Neural progenitor cell (in vitro differentiated cells): ENCODE data around the gene ZFP1. TPM values are rescaled to one million over a fixed set of nuclear protein-coding genes. Genes with fewer than 3 reads are reported as not detected.

Experiments used
- DNase-seq: peaks from one replicate; pipeline ENCODE4 v3.0.0-alpha.2; 2016; ENCODE audit warnings: low spot score
- H2AFZ ChIP-seq: fragments of 200-600 bp; sonication (generic); replicated peaks from 2 replicates; pipeline ENCODE4 v1.6.1; 2016; ENCODE audit warnings: antibody characterized with exemption
- H3F3A ChIP-seq: fragments of 200-600 bp; sonication (generic); 2 replicates; pipeline ENCODE4 v1.6.1; 2016; ENCODE audit warnings: antibody characterized with exemption, low read depth
- H3K27ac ChIP-seq: fragments of 200-600 bp; sonication (generic); 2 replicates; pipeline ENCODE4 v1.5.1; 2016; ENCODE audit warnings: mild to moderate bottlenecking
- H3K27me3 ChIP-seq: fragments of 200-600 bp; sonication (generic); 2 replicates; pipeline ENCODE4 v1.6.1; 2016; ENCODE audit warnings: mild to moderate bottlenecking, moderate library complexity
- H3K36me3 ChIP-seq: fragments of 200-600 bp; sonication (generic); 2 replicates; pipeline ENCODE4 v1.5.1; 2016
- H3K4me1 ChIP-seq: fragments of 200-600 bp; sonication (generic); 2 replicates; pipeline ENCODE4 v1.6.1; 2016; ENCODE audit warnings: mixed run types
- H3K4me2 ChIP-seq: fragments of 200-600 bp; sonication (generic); 2 replicates; pipeline ENCODE4 v1.6.1; 2016
- H3K4me3 ChIP-seq: fragments of 200-600 bp; sonication (generic); 2 replicates; pipeline ENCODE4 v1.5.1; 2016
- H3K79me2 ChIP-seq: fragments of 200-600 bp; sonication (generic); 2 replicates; pipeline ENCODE4 v1.6.1; 2016; ENCODE audit warnings: low read depth
- H3K9ac ChIP-seq: fragments of 200-600 bp; sonication (generic); 2 replicates; pipeline ENCODE4 v1.6.1; 2016
- H3K9me3 ChIP-seq: fragments of 200-600 bp; sonication (generic); 2 replicates; pipeline ENCODE4 v1.5.1; 2016; ENCODE audit warnings: low read depth
- H4K20me1 ChIP-seq: fragments of 200-600 bp; sonication (generic); 2 replicates; pipeline ENCODE4 v1.6.1; 2016; ENCODE audit warnings: low read depth
- H3K27ac Mint-ChIP-seq: 3 replicates; pipeline ENCODE4 v1.8.0; 2021; ENCODE audit warnings: mixed read lengths
- H3K27me3 Mint-ChIP-seq: 2 replicates; pipeline ENCODE4 v1.8.0; 2022; ENCODE audit warnings: low read depth, mild to moderate bottlenecking, inconsistent platforms, moderate library complexity, mixed read lengths; ENCODE audit not compliant: insufficient read depth
- H3K36me3 Mint-ChIP-seq: 3 replicates; pipeline ENCODE4 v1.8.0; 2021; ENCODE audit warnings: mixed read lengths
- H3K4me1 Mint-ChIP-seq: 3 replicates; pipeline ENCODE4 v1.8.0; 2021; ENCODE audit warnings: mixed read lengths
- H3K4me3 Mint-ChIP-seq: 3 replicates; pipeline ENCODE4 v1.8.0; 2021; ENCODE audit warnings: mild to moderate bottlenecking, moderate library complexity, mixed read lengths
- H3K9me3 Mint-ChIP-seq: 3 replicates; pipeline ENCODE4 v1.8.0; 2020; ENCODE audit warnings: mixed read lengths
- EZH2 ChIP-seq: fragments of 200-600 bp; sonication (generic); IDR thresholded peaks from 2 replicates; pipeline ENCODE4 v1.6.1; 2017; ENCODE audit warnings: antibody characterized with exemption, mild to moderate bottlenecking, moderate library complexity
- EZH2phosphoT487 ChIP-seq: fragments of 200-600 bp; sonication (generic); IDR thresholded peaks from 2 replicates; pipeline ENCODE4 v1.6.1; 2017; ENCODE audit warnings: antibody characterized with exemption
- total RNA-seq: library from RNA; depleted of rRNA; stranded (reverse); fragments of >200 nt; gene quantifications from 2 replicates; pipeline ENCODE4 v1.2.3, GENCODE V29; 2015; ENCODE audit warnings: low replicate concordance
- TF ChIP-seq, protein P1 (sequence below): fragments of 200-600 bp; sonication (generic); IDR thresholded peaks from 2 replicates; pipeline ENCODE4 v1.5.1; 2017; ENCODE audit warnings: antibody characterized with exemption, mild to moderate bottlenecking

The ZFP1 gene
- 26.2 and 35.4 TPM in 2 replicates for total RNA-seq

DNA sequence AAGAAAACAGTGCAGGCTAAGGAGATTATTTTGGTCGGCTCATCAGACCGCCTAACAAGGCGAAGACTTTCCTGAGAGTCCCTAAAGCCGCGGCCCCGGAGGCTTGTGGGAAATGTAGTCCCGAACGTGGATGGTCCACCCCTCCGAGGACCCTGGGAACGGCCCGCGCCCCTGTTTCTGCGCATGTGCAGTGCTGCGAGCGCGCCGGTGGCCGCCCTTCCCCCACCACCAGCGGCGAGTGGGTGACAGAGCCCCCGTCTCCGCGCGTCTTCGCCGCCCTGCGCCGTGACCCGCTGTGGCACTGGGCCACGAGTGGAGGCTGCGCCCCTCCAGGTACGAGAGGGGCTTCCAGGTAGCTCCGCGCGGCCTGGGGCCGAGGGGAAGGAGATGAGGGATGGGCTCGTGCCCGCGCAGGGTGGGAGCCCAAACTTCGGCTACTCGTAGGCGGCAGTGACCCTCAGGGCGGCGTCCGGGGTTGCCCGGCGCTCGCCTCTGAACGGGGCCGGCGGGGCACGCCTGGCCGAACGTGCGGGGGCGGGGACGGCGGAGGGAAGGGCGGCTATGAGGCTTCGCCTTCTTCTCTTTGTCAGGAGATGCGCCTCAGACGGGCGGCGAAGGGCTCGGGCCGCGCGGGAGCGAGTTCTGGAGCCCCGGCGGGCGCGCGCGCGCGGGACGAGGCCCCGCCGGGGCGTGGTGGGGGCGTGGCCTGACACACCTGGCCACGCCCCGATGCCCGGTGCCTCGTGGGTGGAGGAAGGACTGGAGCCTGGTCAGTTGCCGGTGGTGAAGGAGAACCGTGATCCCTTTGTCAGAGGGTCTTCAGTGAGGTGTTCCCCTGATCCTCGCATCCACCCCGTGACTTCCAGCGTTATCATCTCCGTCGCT, at the start of gene ZFP1:
ZFP1 (plus strand) TSS at position 214 of the 885 bp plus-strand sequence. CDS start 4,428 bp downstream, outside the sequence.
- no peak within 1 kb of the TSS for H3K27ac Mint-ChIP-seq

DNA sequence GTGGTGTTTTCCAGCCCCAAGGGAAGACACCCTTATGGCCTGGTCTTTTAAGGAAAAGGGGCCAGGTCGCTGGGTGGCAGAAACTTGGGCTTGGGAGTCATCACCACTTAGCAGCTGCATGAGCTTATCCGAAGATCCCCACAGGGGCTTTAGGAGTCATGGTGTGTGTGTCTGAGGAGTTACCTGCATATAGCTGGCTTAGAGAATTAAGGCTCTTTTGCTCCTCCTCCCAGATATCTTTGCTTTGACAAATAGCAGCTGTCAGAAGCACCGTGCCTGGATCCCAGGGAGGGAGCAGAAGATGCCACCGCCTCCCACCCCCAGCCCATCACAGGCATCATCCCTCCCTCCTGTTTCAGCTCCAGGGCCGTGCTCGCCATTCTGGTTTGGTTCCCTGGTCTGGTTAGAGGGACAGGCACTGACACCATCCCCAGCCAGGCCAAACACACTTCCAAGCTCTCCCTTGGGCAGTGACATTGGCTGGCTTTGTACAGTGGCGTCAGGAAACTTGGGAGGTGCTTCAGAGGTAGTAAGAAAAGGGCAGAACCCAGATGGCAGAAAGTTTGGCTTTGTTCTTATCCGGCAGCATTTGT, 49.2 kb upstream of the ZFP1 start:
- Histone ChIP-seq H3F3A (peaks cover 4% of the 10 kb centered on the region), H3K27me3 (no peaks in the 10 kb centered on the region), H2AFZ (no peak overlapping the region), H3K9ac (no peak overlapping the region), H3K36me3 (no peaks in the 10 kb centered on the region), H3K27ac (no peak overlapping the region), H3K9me3 (no peaks in the 10 kb centered on the region), H3K4me2 (peak overlapping the region; percentile 8), H4K20me1 (peaks cover 60% of the 10 kb centered on the region), H3K79me2 (peaks cover 11% of the 10 kb centered on the region), H3K4me1 (peaks cover 21% of the 10 kb centered on the region), H3K4me3 (no peak overlapping the region)
- Mint-ChIP-seq H3K4me1 (peaks cover 20% of the 10 kb centered on the region), H3K9me3 (no peaks in the 10 kb centered on the region), H3K27ac (peak overlapping the region; percentile 60), H3K4me3 (no peak overlapping the region), H3K36me3 (peaks cover 22% of the 10 kb centered on the region), H3K27me3 (peaks cover 5% of the 10 kb centered on the region)
- TF ChIP-seq EZH2 (no peak), EZH2phosphoT487 (no peak)
- TF ChIP-seq, protein P1, sequence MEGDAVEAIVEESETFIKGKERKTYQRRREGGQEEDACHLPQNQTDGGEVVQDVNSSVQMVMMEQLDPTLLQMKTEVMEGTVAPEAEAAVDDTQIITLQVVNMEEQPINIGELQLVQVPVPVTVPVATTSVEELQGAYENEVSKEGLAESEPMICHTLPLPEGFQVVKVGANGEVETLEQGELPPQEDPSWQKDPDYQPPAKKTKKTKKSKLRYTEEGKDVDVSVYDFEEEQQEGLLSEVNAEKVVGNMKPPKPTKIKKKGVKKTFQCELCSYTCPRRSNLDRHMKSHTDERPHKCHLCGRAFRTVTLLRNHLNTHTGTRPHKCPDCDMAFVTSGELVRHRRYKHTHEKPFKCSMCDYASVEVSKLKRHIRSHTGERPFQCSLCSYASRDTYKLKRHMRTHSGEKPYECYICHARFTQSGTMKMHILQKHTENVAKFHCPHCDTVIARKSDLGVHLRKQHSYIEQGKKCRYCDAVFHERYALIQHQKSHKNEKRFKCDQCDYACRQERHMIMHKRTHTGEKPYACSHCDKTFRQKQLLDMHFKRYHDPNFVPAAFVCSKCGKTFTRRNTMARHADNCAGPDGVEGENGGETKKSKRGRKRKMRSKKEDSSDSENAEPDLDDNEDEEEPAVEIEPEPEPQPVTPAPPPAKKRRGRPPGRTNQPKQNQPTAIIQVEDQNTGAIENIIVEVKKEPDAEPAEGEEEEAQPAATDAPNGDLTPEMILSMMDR: no peak
- no peak for DNase-seq

More for the DNA sequence above, at the start of gene ZFP1:
- Histone ChIP-seq H3K4me1 (no peaks in the 10 kb centered on the region), H3F3A (peaks cover 10% of the 10 kb centered on the region), H4K20me1 (no peaks in the 10 kb centered on the region), H3K9me3 (peaks cover 26% of the 10 kb centered on the region), H3K4me3 (peak within 1 kb of the TSS; percentile 86), H3K27me3 (no peaks in the 10 kb centered on the region), H3K79me2 (peaks cover 47% of the 10 kb centered on the region), H3K36me3 (peaks cover 33% of the 10 kb centered on the region), H3K9ac (peak within 1 kb of the TSS; percentile 73), H3K27ac (peak within 1 kb of the TSS; percentile 68), H2AFZ (peak within 1 kb of the TSS; percentile 83), H3K4me2 (peak within 1 kb of the TSS; percentile 71)
- Mint-ChIP-seq H3K27me3 (peaks cover 6% of the 10 kb centered on the region), H3K4me1 (peaks cover 2% of the 10 kb centered on the region), H3K9me3 (peaks cover 44% of the 10 kb centered on the region), H3K36me3 (peaks cover 38% of the 10 kb centered on the region), H3K4me3 (peak within 1 kb of the TSS; percentile 91)
- TF ChIP-seq EZH2phosphoT487 (no peak), EZH2 (no peak)
- TF ChIP-seq, protein P1: no peak
- DNase-seq: peak; percentile 98

DNA sequence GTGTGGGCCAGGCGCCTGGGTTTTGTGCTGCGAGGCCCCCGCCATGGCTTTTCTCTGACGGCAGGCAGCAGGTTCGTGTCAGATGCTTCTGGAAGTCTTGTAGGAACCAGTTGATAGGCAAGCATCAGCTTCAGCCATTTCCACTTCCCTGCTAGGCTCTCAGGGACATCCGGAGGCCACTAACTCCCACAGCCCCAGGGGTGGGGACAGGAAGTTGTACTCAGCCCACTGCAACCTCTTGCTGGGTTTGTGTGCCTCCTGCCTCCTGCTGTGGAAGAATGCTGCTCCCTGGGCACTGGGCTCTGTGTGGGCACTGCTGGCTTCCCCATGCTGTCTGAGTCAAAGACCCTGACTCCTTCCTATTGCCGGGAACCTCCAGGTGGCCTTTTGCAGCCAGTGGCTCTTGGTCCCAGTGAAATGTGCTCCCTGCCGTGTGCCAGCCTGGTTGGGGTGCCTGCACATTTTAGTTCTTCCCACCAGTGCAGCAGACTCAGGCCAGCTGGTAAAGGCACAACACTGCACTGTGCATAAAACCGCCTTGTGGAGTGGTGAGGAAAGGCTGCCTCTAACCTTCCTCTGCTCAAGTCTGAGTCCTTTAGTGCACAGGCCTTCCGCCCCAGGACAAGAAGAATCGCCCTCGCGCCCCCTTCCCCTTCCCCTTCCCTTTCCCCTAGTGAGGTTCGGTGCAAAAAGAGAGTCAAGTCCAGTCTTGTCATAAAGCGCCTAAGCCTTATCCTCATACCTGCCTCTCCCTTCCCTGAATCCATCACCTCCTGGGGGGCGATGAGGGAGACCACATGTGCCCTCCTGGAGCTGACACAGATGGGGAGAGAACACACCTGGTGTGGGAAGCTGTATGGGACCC, 48.4 kb upstream of the ZFP1 start:
- DNase-seq: no peak
- H3K9me3 ChIP-seq: no peaks in the 10 kb centered on the region
- peaks cover 28% of the 10 kb centered on the region for H3K36me3 Mint-ChIP-seq
- H4K20me1 ChIP-seq: peaks cover 57% of the 10 kb centered on the region
- H3K4me2 ChIP-seq: peak overlapping the region; percentile 8
- H3K4me1 Mint-ChIP-seq: peaks cover 20% of the 10 kb centered on the region
- H3K27me3 ChIP-seq: no peaks in the 10 kb centered on the region
- no peak overlapping the region for H3K27ac ChIP-seq
- peaks cover 5% of the 10 kb centered on the region for H3K27me3 Mint-ChIP-seq
- no peak overlapping the region for H3K4me3 ChIP-seq
- H3K9ac ChIP-seq: no peak overlapping the region
- H3K36me3 ChIP-seq: no peaks in the 10 kb centered on the region
- no peaks in the 10 kb centered on the region for H3K9me3 Mint-ChIP-seq
- H3K27ac Mint-ChIP-seq: peak overlapping the region; percentile 28
- H3K4me1 ChIP-seq: peaks cover 21% of the 10 kb centered on the region
- no peak for TF ChIP-seq EZH2
- TF ChIP-seq, protein P1: no peak
- no peak for TF ChIP-seq EZH2phosphoT487
- H3K79me2 ChIP-seq: peaks cover 11% of the 10 kb centered on the region
- H3K4me3 Mint-ChIP-seq: no peak overlapping the region
- H3F3A ChIP-seq: peaks cover 4% of the 10 kb centered on the region
- H2AFZ ChIP-seq: no peak overlapping the region
